Neutrophil (primary cell): ENCODE measurements around the gene TBC1D22A.

Experiments
- H3K27ac ChIP-seq: fragments of 200-600 bp; sonication (generic); 2 replicates; pipeline ENCODE4 v1.5.1; 2016; ENCODE audit warnings: mild to moderate bottlenecking, moderate library complexity
- H3K27me3 ChIP-seq: fragments of 200-600 bp; sonication (generic); 2 replicates; pipeline ENCODE4 v1.6.0; 2016; ENCODE audit warnings: mild to moderate bottlenecking
- H3K36me3 ChIP-seq: fragments of 200-600 bp; sonication (generic); 2 replicates; pipeline ENCODE4 v1.5.1; 2017
- H3K4me1 ChIP-seq, 2 experiments: fragments of 200-600 bp in 1 of 2; sonication (generic) in 1 of 2; 1 replicate in 1 of 2; 2 replicates in 1 of 2; pipeline versions ENCODE4 v1.5.1 to v1.6.1; 2013 to 2016; ENCODE audit warnings: low read depth in 1 of 2, low read length in 1 of 2, mild to moderate bottlenecking in 1 of 2, moderate library complexity in 1 of 2; ENCODE audit not compliant: control insufficient read depth in 1 of 2, insufficient read depth in 1 of 2
- H3K4me3 ChIP-seq, 2 experiments: fragments of 200-600 bp in 1 of 2; sonication (generic) in 1 of 2; 1 replicate in 1 of 2; 2 replicates in 1 of 2; pipeline ENCODE4 v1.5.1; 2013 to 2016; ENCODE audit warnings: low read depth in 1 of 2, low read length in 1 of 2, mild to moderate bottlenecking in 1 of 2, moderate library complexity in 1 of 2
- H3K9me3 ChIP-seq: fragments of 200-600 bp; sonication (generic); 2 replicates; pipeline ENCODE4 v1.5.1; 2016
- TF ChIP-seq, protein P1 (sequence below): fragments of 200-600 bp; sonication (generic); IDR thresholded peaks from 2 replicates; pipeline ENCODE4 v1.5.1; 2016; ENCODE audit warnings: antibody characterized with exemption

TBC1D22A gene

DNA sequence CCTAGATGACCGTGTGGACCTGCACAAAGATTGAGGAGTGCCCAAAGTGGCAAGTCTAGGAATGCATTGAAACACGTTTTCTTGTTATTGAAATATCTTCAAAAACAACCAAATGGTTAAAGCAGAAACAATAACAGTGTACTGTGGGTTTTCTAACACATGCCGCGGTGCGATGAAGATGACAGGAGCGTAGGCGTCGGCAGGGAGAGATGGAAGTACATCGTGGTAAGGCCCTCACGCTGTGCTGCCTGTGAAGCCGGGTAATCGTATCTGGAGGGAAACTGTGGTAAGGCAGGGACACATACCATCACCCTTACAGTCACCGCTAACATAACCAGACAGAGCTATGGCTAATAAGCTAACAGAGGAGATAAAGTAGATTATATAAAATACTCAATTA is 261.4 kb downstream of the TBC1D22A start:
- TF ChIP-seq, protein P1, sequence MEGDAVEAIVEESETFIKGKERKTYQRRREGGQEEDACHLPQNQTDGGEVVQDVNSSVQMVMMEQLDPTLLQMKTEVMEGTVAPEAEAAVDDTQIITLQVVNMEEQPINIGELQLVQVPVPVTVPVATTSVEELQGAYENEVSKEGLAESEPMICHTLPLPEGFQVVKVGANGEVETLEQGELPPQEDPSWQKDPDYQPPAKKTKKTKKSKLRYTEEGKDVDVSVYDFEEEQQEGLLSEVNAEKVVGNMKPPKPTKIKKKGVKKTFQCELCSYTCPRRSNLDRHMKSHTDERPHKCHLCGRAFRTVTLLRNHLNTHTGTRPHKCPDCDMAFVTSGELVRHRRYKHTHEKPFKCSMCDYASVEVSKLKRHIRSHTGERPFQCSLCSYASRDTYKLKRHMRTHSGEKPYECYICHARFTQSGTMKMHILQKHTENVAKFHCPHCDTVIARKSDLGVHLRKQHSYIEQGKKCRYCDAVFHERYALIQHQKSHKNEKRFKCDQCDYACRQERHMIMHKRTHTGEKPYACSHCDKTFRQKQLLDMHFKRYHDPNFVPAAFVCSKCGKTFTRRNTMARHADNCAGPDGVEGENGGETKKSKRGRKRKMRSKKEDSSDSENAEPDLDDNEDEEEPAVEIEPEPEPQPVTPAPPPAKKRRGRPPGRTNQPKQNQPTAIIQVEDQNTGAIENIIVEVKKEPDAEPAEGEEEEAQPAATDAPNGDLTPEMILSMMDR, result no peak
- Histone ChIP-seq H3K4me3 (no peak overlapping the region), H3K27me3 (no peaks in the 10 kb centered on the region), H3K36me3 (peaks cover 4% of the 10 kb centered on the region), H3K9me3 (no peaks in the 10 kb centered on the region), H3K4me1 (no peaks in the 10 kb centered on the region), H3K27ac (no peak overlapping the region)

DNA sequence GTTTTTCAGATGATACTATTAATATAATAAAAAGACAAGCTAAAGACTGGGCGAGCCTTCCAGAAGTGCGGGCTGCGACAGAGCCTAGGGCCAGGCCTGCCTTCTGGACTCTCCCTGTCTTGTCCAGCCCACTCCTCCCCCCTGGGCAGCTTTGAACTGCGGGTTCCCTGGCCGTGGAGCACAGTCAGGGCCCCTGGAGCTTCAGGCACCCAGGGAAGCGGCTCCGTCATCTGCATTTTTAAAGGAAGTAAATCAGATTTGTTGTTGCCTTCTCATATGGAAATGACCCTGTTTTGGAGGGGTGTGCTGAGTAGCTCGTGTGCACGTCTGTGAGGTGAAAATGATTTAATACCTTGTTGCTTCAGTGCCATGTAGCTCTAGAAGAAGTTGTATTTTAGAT is 265.3 kb downstream of the TBC1D22A start:
- H3K36me3 ChIP-seq, result peaks cover 19% of the 10 kb centered on the region
- H3K4me3 ChIP-seq, result no peak overlapping the region
- no peaks in the 10 kb centered on the region for H3K27me3 ChIP-seq
- H3K4me1 ChIP-seq, result no peaks in the 10 kb centered on the region
- no peaks in the 10 kb centered on the region for H3K9me3 ChIP-seq
- H3K27ac ChIP-seq, result no peak overlapping the region
- TF ChIP-seq, protein P1, result no peak

DNA sequence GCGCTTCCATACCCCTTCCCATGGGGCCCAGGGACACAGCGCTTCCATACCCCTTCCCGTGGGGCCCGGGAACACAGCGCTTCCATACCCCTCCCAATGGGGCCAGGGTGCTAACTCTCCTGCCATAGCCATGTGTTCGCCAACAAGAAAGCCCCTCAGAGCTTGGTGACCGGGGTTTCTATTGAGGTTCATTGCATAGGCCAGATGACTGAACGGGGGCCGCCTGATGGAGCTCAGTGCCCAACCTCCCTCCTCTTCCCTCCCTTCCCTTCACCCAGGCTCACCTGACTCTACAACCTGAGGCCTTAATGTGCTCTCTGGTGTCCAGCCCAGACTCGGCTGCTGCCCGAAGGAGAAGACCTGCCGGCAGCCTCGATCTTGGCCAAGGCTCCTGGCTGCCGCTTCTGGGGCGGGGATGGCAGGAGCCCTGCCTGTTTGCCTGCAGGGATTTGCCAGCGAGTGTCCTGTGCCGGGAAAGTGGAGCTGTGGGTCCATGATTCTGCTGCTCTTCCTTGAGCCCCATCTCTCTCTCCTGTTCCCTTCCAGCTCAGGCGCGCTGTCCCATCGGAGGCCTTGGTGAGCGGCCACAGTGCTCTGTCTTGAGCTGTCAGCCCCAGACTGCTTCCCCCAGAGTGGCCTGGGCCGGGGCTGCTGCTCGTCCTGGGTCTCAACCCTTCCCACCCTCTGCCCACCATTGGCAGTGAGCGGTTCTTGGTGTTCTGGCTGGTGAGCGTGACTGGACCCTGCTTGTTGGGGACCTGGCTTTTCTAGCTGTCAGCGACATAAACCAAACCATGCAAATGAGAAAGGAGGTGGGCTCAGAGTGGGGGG is 267.0 kb downstream of the TBC1D22A start:
- no peaks in the 10 kb centered on the region for H3K9me3 ChIP-seq
- no peak overlapping the region for H3K4me3 ChIP-seq
- H3K4me1 ChIP-seq, result no peaks in the 10 kb centered on the region
- peaks cover 20% of the 10 kb centered on the region for H3K36me3 ChIP-seq
- TF ChIP-seq, protein P1, result no peak
- H3K27me3 ChIP-seq, result no peaks in the 10 kb centered on the region
- H3K27ac ChIP-seq, result no peak overlapping the region

DNA sequence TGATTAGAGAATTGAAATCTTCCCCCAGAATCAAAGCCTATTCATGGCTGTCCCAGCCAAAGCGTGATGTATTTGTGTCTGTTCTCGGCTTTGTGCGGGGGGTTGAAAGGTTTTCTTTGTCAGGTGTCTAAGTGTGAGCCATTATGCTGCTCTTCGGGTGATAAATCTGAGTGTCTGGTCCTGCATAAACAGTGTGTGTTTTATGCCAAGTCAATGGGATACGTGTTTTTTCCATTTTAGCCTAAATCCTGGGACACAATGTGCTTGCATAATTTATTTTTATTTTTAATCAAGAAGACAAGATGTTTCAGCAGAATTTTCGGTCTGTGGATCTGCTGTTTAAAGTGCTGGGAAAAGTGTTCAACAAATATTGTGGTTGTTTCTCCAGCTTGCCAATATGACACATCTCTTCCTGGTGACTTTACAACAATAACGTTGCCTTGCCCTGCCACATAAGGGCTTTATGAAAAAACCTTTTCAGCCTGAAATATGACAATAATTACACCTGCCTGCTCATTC is 267.8 kb downstream of the TBC1D22A start:
- no peak overlapping the region for H3K27ac ChIP-seq
- no peaks in the 10 kb centered on the region for H3K9me3 ChIP-seq
- no peaks in the 10 kb centered on the region for H3K27me3 ChIP-seq
- H3K4me1 ChIP-seq, result no peaks in the 10 kb centered on the region
- H3K36me3 ChIP-seq, result peaks cover 23% of the 10 kb centered on the region
- H3K4me3 ChIP-seq, result no peak overlapping the region
- TF ChIP-seq, protein P1, result no peak

DNA sequence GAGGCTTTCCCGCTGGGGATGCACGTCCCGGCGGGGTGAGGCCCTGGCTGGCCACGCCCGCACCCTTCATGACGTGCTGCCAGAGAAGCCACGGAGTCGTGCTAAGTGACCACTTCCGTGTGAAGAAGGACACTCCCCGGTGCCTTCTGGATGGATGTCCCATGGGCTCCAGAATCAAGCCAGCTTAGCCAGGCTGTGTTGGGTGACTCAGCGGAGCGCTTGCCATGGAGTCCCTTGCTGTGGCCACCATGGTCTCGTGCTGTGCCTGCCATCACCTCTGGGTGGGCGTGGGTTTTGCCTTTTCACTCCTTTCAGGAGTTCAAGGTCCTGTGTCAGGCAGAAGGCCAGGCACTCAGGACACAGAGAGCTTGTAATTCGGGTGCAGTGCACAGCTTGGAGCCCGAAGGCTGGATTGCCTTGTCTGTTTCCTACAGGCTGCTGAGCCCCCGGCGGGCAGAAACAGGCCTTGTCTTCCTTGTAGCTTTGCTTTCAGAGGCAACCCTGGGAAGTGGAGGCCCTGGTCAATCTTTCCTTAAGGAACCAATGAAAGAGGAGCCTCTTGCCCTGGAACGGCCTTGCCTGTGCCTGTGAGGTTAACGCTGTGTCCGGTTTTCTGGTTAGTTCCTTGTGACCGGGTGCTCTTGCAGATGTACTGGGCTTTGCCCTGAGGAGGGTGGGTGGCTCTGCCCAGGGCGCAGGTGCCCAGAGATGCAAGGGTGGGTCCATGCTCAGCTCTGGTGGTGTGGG is 268.6 kb downstream of the TBC1D22A start:
- Histone ChIP-seq H3K4me3 (no peak overlapping the region), H3K27ac (no peak overlapping the region)

More for the DNA sequence above, 268.6 kb downstream of the TBC1D22A start:
- H3K4me1 ChIP-seq, result no peaks in the 10 kb centered on the region
- H3K9me3 ChIP-seq, result no peaks in the 10 kb centered on the region
- peaks cover 24% of the 10 kb centered on the region for H3K36me3 ChIP-seq
- TF ChIP-seq, protein P1, result no peak
- no peaks in the 10 kb centered on the region for H3K27me3 ChIP-seq
